HG02938 (cell line): ENCODE measurements around the gene PLA2R1.

ENCODE experiments used
- ATAC-seq: cut with Tn5 transposase; IDR thresholded peaks from one replicate; pipeline ENCODE4 v1.9.1; 2021; ENCODE audit warnings: mild to moderate bottlenecking, moderate library complexity; ENCODE audit not compliant: unreplicated experiment

PLA2R1 gene

GRCh38 chr2:160062292-160063005, at the start of gene PLA2R1:
PLA2R1 (minus strand) TSS chr2:160062615; CDS start chr2:160062403, 212 bp downstream.
- ATAC-seq: no peak

GRCh38 chr2:160110674-160111239, 48.3 kb upstream of the PLA2R1 start:
- no peak for ATAC-seq

- ATAC-seq: peak; percentile 65
Observed at GRCh38 chr2:160109939-160110673, 47.7 kb upstream of the PLA2R1 start.

GRCh38 chr2:160109243-160109642, 46.8 kb upstream of the PLA2R1 start:
- ATAC-seq: no peak

GRCh38 chr2:160108646-160109045, 46.2 kb upstream of the PLA2R1 start:
- ATAC-seq: no peak

GRCh38 chr2:160105366-160105765, 43.0 kb upstream of the PLA2R1 start:
- ATAC-seq: no peak

- no peak for ATAC-seq
Observed at GRCh38 chr2:160104115-160104514, 41.7 kb upstream of the PLA2R1 start.

GRCh38 chr2:160097326-160097725, 34.9 kb upstream of the PLA2R1 start:
- no peak for ATAC-seq

- ATAC-seq: peak; percentile 59
Observed at GRCh38 chr2:160096409-160096808, 34.0 kb upstream of the PLA2R1 start.

GRCh38 chr2:160092445-160092844, 30.0 kb upstream of the PLA2R1 start:
- ATAC-seq: no peak

- no peak for ATAC-seq
Observed at GRCh38 chr2:160091381-160091780, 29.0 kb upstream of the PLA2R1 start.

- ATAC-seq: no peak
Observed at GRCh38 chr2:160087854-160088745, 25.7 kb upstream of the PLA2R1 start.

- no peak for ATAC-seq
Observed at GRCh38 chr2:160085662-160086061, 23.2 kb upstream of the PLA2R1 start.

- ATAC-seq: no peak
Observed at GRCh38 chr2:160077912-160078810, 15.7 kb upstream of the PLA2R1 start.

GRCh38 chr2:160076914-160077313, 14.5 kb upstream of the PLA2R1 start:
- no peak for ATAC-seq

GRCh38 chr2:160076241-160076640, 13.8 kb upstream of the PLA2R1 start:
- ATAC-seq: no peak

GRCh38 chr2:160075171-160075570, 12.8 kb upstream of the PLA2R1 start:
- ATAC-seq: no peak

- ATAC-seq: no peak
Observed at GRCh38 chr2:160073284-160073888, 11.0 kb upstream of the PLA2R1 start.

GRCh38 chr2:160068906-160069305, 6.5 kb upstream of the PLA2R1 start:
- no peak for ATAC-seq

- no peak for ATAC-seq
Observed at GRCh38 chr2:160064916-160065315, 2.5 kb upstream of the PLA2R1 start.
